Measurements from ENCODE around the gene PRKN.

DNA sequence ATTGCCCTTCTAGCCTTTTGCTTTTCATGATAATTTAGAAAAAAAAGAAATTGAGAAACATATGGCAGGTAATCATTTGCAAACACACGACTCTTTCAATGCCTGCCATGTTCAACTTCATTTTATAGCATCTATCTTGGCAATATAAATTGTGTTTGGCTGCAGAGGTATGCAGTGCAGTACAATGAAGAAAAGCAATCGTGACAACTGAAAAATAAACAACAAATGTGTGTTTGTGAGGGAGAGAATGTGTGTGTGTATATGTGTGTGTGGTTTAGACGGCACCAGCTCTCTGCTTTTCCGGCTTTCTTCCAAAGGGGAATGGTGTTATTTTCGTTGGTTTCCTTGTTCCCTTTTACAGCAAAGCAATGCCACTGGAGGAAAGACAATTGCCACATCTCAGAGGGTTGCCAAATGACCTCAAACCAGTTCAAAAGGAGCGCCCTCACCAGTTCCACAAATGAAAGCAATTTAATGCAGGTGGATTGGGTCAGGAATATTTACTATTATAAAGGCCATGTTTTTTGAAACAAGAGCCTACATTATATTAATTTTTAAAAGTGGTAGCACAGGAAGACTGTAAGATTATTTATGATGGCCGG lies 587.2 kb downstream of the PRKN start:
- TF ChIP-seq, protein P1, sequence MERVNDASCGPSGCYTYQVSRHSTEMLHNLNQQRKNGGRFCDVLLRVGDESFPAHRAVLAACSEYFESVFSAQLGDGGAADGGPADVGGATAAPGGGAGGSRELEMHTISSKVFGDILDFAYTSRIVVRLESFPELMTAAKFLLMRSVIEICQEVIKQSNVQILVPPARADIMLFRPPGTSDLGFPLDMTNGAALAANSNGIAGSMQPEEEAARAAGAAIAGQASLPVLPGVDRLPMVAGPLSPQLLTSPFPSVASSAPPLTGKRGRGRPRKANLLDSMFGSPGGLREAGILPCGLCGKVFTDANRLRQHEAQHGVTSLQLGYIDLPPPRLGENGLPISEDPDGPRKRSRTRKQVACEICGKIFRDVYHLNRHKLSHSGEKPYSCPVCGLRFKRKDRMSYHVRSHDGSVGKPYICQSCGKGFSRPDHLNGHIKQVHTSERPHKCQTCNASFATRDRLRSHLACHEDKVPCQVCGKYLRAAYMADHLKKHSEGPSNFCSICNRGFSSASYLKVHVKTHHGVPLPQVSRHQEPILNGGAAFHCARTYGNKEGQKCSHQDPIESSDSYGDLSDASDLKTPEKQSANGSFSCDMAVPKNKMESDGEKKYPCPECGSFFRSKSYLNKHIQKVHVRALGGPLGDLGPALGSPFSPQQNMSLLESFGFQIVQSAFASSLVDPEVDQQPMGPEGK (CRISPR knock-in tag; IDR thresholded peaks at IDR 0.05; ENCODE audit: borderline replicate concordance), result no peak
- TF ChIP-seq TCF4 (CRISPR knock-in tag; IDR thresholded peaks at IDR 0.05; ENCODE audit: borderline replicate concordance) (no peak), RARB (CRISPR knock-in tag; IDR thresholded peaks at IDR 0.05) (no peak)
- TF ChIP-seq, protein P2, sequence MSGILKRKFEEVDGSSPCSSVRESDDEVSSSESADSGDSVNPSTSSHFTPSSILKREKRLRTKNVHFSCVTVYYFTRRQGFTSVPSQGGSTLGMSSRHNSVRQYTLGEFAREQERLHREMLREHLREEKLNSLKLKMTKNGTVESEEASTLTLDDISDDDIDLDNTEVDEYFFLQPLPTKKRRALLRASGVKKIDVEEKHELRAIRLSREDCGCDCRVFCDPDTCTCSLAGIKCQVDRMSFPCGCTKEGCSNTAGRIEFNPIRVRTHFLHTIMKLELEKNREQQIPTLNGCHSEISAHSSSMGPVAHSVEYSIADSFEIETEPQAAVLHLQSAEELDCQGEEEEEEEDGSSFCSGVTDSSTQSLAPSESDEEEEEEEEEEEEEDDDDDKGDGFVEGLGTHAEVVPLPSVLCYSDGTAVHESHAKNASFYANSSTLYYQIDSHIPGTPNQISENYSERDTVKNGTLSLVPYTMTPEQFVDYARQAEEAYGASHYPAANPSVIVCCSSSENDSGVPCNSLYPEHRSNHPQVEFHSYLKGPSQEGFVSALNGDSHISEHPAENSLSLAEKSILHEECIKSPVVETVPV (CRISPR knock-in tag; IDR thresholded peaks at IDR 0.05), result no peak
- TF ChIP-seq, protein P3, sequence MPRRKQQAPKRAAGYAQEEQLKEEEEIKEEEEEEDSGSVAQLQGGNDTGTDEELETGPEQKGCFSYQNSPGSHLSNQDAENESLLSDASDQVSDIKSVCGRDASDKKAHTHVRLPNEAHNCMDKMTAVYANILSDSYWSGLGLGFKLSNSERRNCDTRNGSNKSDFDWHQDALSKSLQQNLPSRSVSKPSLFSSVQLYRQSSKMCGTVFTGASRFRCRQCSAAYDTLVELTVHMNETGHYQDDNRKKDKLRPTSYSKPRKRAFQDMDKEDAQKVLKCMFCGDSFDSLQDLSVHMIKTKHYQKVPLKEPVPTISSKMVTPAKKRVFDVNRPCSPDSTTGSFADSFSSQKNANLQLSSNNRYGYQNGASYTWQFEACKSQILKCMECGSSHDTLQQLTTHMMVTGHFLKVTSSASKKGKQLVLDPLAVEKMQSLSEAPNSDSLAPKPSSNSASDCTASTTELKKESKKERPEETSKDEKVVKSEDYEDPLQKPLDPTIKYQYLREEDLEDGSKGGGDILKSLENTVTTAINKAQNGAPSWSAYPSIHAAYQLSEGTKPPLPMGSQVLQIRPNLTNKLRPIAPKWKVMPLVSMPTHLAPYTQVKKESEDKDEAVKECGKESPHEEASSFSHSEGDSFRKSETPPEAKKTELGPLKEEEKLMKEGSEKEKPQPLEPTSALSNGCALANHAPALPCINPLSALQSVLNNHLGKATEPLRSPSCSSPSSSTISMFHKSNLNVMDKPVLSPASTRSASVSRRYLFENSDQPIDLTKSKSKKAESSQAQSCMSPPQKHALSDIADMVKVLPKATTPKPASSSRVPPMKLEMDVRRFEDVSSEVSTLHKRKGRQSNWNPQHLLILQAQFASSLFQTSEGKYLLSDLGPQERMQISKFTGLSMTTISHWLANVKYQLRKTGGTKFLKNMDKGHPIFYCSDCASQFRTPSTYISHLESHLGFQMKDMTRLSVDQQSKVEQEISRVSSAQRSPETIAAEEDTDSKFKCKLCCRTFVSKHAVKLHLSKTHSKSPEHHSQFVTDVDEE (CRISPR knock-in tag; IDR thresholded peaks at IDR 0.05), result no peak

Data from SK-N-SH treated with all-trans-retinoic acid at 6 μM for 48 hours (cell line).